ENCODE data around the gene CACNA1F.

DNA sequence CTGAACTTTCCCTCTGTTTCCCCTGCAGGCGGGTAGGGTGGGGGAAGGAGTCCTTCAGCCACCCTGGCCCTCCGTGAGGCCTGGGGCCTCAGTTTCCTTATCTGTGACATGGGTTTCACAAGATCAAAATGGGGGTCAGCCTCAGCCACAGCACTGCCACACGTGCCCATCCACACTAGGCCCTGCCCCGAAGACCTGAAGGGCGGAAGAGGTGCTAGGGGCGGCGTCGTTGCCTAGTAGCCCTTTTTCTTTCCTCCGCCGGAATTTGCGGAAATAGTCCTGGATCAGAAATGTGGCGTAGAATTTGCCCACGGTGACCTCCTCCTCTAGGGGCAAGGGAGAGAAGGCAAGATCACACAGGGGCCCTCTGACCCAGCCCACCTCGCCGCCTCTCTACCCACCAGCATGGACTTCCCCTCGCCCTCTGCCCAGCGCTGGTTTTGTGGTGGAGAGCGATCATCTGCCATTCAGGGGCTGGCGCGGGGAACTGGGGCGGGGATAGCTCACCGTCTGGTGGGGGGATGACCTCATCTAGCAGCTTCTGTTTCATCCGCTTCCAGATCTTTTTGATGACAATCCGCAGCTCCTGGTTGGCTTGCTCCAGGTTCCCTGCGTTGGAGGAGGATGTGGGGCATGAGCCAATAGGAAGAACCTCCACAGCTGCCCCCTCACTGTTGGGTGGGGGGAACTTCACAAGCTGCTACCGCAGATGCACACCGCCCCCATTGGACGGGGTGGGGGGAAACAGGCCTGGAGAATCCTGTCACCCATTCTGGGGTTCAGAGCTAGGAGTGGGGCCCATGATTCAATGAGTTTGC lies 23.5 kb downstream of the CACNA1F start:
- TF ChIP-seq CREB1 (IDR thresholded peaks at IDR 0.05): no peak
- TF ChIP-seq CREB1 (CRISPR knock-in tag; IDR thresholded peaks at IDR 0.05): no peak
- TF ChIP-seq CHCHD3 (CRISPR knock-in tag; IDR thresholded peaks at IDR 0.05): no peak
- 0 out of 6 replicates have a peak, but pooled peaks have one; percentile 3 to 24 (median 16) for TF ChIP-seq CTCF (IDR thresholded peaks at IDR 0.05 in 2 of 3, conservative IDR thresholded peaks at IDR 0.05 in 1 of 3; ENCODE audit: insufficient read depth in 2 of 3, low read depth in 1 of 3, low read length in 3 of 3)
- TF ChIP-seq POLR2A (conservative IDR thresholded peaks at IDR 0.05): no peak
- TF ChIP-seq ZBTB43 (CRISPR knock-in tag; IDR thresholded peaks at IDR 0.05): no peak
- no peak for TF ChIP-seq KLF13 (tag; IDR thresholded peaks at IDR 0.05; ENCODE audit: borderline replicate concordance, low read depth)
- TF ChIP-seq SP1 (CRISPR knock-in tag; IDR thresholded peaks at IDR 0.05): no peak
- TF ChIP-seq ZBTB7A (IDR thresholded peaks at IDR 0.05; ENCODE audit: borderline replicate concordance, control insufficient read depth, low read depth, low read length): no peak
- TF ChIP-seq ZFPM2 (CRISPR knock-in tag; IDR thresholded peaks at IDR 0.05): no peak
- no peak for TF ChIP-seq ZNF121 (CRISPR knock-in tag; conservative IDR thresholded peaks at IDR 0.05)
